DMS114 treated with DMSO at 0.1 percent for 48 hours (cell line): Measurements from ENCODE around the gene RERG.
A peak's percentile ranks its signal among the peaks of the same experiment; 100 is the strongest.
"Not testable (repeated sequence)": the region's sequence is repeated elsewhere in the genome, so short reads cannot be mapped to it uniquely, and the experiment has no call there.

Experiments
- DNase-seq: peaks from one replicate; lab custom pipeline; 2025; ENCODE audit not compliant: unreplicated experiment; lab: John Stamatoyannopoulos, UW

Gene RERG

DNA sequence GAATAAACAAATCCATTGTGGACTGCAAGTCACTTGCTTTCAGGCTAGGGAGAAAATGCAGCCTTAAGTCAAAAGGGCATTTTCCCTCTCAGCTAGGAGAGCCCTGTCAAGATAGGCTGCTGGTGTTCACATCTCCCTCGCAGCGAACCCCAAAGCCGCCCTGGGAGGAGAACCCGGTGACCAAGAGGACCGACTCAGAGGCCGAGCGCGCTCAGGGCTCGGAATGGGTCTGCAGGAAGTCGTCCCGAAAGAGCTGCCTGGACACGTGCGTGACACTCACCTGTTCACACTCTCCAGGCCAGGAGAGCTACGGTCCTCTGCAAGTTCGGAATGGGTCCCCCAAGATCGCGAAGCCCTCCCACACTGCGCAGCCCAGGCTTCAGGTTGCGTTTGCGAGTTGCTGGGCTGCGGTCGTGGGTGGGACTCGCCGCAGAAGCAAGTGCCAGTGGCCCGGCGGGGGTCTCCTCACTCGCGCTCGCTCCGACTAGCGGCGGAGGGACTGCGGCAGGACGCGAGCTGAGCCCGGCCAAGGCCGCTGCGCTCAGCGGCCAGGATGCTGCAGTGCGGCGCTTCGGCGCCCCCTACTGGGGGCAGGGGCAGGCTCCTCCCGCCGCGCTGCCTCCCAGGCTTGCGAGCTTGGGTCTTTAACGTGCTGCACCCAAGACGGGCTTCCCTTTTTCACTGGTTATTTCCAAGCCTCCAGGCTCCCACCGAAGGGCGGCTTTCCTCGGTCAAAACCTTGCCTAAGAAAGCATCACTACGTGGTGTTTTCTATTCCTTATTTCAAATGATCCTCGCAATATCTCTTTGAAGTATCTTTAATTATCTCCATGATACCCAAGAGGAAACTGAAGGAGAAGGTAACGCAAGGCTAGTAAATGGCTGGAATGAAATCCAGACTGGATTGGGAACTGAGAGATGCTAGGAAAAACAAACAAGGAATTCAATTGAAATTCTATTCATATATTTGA, at the start of gene RERG:
Gene RERG (minus strand): TSS at position 503 of the 971 bp plus-strand sequence. CDS start 3,928 bp downstream, outside the sequence.
- peak; percentile 44 for DNase-seq

DNA sequence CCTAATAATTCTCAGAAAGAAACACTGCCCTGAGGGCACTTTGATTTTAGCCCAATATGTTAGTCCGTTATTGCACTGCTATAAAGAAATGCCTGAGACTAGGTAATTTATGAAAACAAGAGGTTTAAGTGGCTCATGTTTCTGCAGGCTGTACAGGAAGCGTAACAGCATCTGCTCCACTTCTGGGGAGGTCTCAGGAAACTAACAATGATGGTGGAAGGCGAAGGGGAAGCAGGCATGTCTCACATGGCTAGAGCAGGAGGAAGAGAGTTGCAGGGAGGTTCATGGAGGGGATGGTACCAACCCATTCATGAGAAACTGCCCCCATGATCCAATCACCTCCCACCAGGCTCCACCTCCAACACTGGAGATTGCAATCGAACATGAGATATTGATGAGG, 49.4 kb upstream of the RERG start:
- no peak for DNase-seq

GRCh38 chr12:15268927-15269552, 47.8 kb upstream of the RERG start:
- DNase-seq = peak; percentile 60

- no peak for DNase-seq
Observed at GRCh38 chr12:15268309-15268708, 47.1 kb upstream of the RERG start.

GRCh38 chr12:15265875-15266274, 44.7 kb upstream of the RERG start:
- no peak for DNase-seq

DNA sequence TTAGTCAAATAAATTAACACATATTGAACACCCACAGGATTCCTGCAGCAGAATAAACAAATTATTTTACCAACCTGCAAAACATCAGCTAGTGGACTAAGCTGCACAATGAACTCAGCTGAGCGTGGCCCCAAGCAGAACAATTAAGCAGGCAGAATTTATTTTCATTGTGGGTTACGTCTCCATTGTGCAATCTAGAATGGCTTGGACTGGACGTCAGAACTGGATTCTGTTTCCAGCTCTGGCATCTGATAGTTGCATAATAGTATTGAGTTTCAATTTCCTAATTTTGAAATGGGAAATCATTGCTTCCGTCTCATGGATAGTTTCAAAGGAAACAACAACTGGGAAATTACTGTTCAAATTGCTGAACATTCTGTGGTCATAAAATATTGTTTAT, 35.5 kb upstream of the RERG start:
- no peak for DNase-seq

GRCh38 chr12:15253990-15254389, 32.8 kb upstream of the RERG start:
- DNase-seq = no peak

GRCh38 chr12:15244926-15245325, 23.7 kb upstream of the RERG start:
- no peak for DNase-seq

DNA sequence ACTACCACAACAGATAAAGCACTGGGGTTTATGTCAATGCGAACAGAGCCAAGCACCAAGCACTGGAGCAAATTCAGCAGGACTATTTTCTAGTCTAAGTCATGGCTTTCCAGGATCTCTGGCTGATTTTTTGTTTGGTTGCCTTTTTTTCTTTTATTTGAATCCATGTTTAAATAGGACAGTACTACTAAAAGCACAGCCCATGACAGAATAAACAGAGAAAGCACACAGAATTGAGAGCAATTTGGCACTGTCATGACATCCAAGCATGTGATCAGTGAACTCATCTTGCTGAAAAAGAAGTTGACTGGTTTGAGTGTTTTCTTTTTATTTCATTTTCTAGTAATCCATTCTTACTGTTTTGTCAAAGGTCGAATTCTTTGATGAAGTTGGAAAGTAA, 23.1 kb upstream of the RERG start:
- DNase-seq = no peak

- no peak for DNase-seq
Observed at GRCh38 chr12:15243102-15243501, 21.9 kb upstream of the RERG start.

- no peak for DNase-seq
Observed at GRCh38 chr12:15240898-15241297, 19.7 kb upstream of the RERG start.

- no peak for DNase-seq
Observed at GRCh38 chr12:15234508-15234907, 13.3 kb upstream of the RERG start.

DNA sequence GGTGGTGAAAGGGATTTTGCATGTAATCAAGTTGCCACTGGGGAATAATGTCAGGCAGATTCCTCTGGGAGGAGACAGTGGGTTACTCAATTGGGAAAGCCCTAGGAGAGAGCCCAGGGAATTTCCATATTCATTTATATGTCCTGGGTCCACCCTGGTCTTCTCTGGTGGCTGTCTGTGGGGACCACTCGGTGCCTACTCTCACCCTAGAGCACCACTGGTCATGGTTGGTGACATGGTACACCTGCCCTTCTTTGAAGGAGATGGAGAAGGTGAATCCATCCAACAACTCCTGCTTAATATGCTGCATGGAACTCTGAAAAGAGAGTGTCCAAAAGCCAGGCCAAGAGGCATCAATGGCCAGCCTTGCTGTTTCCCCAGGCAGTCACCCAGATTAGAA, 12.8 kb upstream of the RERG start:
- no peak for DNase-seq

DNA sequence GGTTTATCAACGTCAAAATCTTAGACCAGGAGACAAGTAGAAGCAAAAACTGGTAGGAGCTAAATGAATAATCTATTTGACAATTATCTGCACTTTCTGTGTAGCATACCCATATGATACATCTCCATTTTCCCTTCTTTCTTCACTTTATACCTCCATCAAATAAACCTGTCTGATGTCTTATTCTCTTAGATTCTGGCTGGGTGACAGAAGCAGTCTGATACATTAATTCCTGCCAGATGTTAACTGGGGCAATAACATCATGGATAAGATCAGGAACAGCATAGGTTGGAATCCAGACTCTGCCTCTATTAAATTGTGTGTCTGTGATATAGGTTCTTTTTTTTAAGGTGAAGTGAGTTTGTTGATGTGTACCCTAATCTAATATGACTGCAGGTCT, 11.7 kb upstream of the RERG start:
- no peak for DNase-seq

DNA sequence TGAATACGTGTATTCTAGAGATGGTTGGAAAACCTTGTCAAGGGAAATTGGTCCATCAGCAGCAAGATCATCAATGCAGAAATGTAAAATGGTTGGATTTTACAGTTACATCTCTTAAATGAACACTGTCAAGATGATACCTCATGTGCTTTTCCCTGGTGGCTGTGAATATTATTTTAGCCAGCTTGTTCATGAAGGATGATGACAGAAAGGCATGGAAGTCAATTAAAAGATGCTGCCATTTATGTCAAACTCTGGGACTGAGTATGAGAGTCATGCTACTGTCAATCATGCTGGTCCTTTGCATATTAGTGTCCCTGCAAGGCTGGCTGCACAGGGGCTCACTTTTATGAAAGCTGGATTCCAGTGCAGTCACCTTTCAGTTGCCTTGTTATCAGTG, 10.3 kb upstream of the RERG start:
- DNase-seq = no peak

GRCh38 chr12:15230751-15231150, 9.5 kb upstream of the RERG start:
- DNase-seq = no peak

GRCh38 chr12:15230137-15230536, 8.9 kb upstream of the RERG start:
- no peak for DNase-seq

- DNase-seq = peak; percentile 10
Observed at GRCh38 chr12:15227004-15227679, 5.9 kb upstream of the RERG start.

DNA sequence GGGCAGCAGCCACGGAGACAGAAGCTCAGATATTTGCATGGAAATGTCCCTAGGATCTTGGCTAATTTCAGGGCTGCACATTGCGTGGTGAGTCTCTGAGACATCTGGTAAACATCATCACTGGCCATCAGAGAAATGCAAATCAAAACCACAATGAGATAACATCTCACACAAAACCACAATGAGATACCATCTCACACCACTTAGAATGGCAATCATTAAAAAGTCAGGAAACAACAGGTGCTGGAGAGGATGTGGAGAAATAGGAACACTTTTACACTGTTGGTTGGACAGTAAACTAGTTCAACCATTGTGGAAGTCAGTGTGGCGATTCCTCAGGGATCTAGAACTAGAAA, 4.6 kb upstream of the RERG start:
- DNase-seq = not testable (repeated sequence)

GRCh38 chr12:15225136-15225862, 4.1 kb upstream of the RERG start:
- DNase-seq = no peak

- DNase-seq = no peak
Observed at GRCh38 chr12:15222219-15222618, 1.0 kb upstream of the RERG start.
